Smooth muscle cell (in vitro differentiated cells): ENCODE data around the gene UNK. TPM values are rescaled to one million over a fixed set of nuclear protein-coding genes. Genes with fewer than 3 reads are reported as not detected.

Experiments used
- DNase-seq: peaks from one replicate; lab custom pipeline; 2025; ENCODE audit not compliant: unreplicated experiment; lab: John Stamatoyannopoulos, UW
- H2AFZ ChIP-seq: fragments of 200-600 bp; sonication (generic); 2 replicates; pipeline ENCODE4 v1.6.0; 2016; ENCODE audit warnings: antibody characterized with exemption, low read depth, mild to moderate bottlenecking
- H3F3A ChIP-seq: fragments of 200-600 bp; sonication (generic); 2 replicates; pipeline ENCODE4 v1.6.0; 2017; ENCODE audit warnings: antibody characterized with exemption, low read depth
- H3K27ac ChIP-seq: fragments of 200-600 bp; sonication (generic); 2 replicates; pipeline ENCODE4 v1.5.1; 2016; ENCODE audit warnings: low read depth, mild to moderate bottlenecking
- H3K27me3 ChIP-seq: fragments of 200-600 bp; sonication (generic); 2 replicates; pipeline ENCODE4 v1.6.1; 2016; ENCODE audit warnings: low read depth, mild to moderate bottlenecking
- H3K36me3 ChIP-seq: fragments of 200-600 bp; sonication (generic); 2 replicates; pipeline ENCODE4 v1.5.1; 2016; ENCODE audit warnings: low read depth
- H3K4me1 ChIP-seq: fragments of 200-600 bp; sonication (generic); 2 replicates; pipeline ENCODE4 v1.5.1; 2016; ENCODE audit warnings: low read depth
- H3K4me2 ChIP-seq: fragments of 200-600 bp; sonication (generic); 2 replicates; pipeline ENCODE4 v1.6.0; 2016; ENCODE audit warnings: mild to moderate bottlenecking
- H3K4me3 ChIP-seq: fragments of 200-600 bp; sonication (generic); 2 replicates; pipeline ENCODE4 v1.5.1; 2016; ENCODE audit warnings: mild to moderate bottlenecking
- H3K79me2 ChIP-seq: fragments of 200-600 bp; sonication (generic); 2 replicates; pipeline ENCODE4 v1.6.0; 2016; ENCODE audit warnings: low read depth, mild to moderate bottlenecking
- H3K9ac ChIP-seq: fragments of 200-600 bp; sonication (generic); 2 replicates; pipeline ENCODE4 v1.6.0; 2016; ENCODE audit warnings: low read depth
- H3K9me3 ChIP-seq: fragments of 200-600 bp; sonication (generic); replicated peaks from 2 replicates; pipeline ENCODE4 v1.5.1; 2016; ENCODE audit warnings: low read depth
- H4K20me1 ChIP-seq: fragments of 200-600 bp; sonication (generic); 2 replicates; pipeline ENCODE4 v1.6.0; 2016; ENCODE audit warnings: low read depth
- CTCF ChIP-seq: fragments of 200-600 bp; sonication (generic); IDR thresholded peaks from 2 replicates; pipeline ENCODE4 v1.5.1; 2017; ENCODE audit warnings: borderline replicate concordance, mild to moderate bottlenecking, antibody characterized with exemption; ENCODE audit not compliant: insufficient read depth, poor library complexity, severe bottlenecking
- WGBS: methylation state at CpG from one replicate; pipeline ENCODE4 v1.1.7; 2016; ENCODE audit warnings: low lambda C conversion rate; 5-methylcytosine and 5-hydroxymethylcytosine counted together
- polyA plus RNA-seq: library from polyadenylated mRNA; unstranded; fragments of >200 nt; fragmentation: Nextera tagmentation; extraction: Ambion mirVana; gene quantifications from 2 replicates; pipeline ENCODE4 v1.2.1, GENCODE V29; 2016
- total RNA-seq: library from RNA; depleted of rRNA; stranded (reverse); fragments of >200 nt; gene quantifications from 2 replicates; pipeline ENCODE4 v1.2.3, GENCODE V29; 2014

Gene UNK
- total and polyA plus RNA-seq, 2 experiments from 2014 or later = 26.8 to 39.5 TPM

DNA sequence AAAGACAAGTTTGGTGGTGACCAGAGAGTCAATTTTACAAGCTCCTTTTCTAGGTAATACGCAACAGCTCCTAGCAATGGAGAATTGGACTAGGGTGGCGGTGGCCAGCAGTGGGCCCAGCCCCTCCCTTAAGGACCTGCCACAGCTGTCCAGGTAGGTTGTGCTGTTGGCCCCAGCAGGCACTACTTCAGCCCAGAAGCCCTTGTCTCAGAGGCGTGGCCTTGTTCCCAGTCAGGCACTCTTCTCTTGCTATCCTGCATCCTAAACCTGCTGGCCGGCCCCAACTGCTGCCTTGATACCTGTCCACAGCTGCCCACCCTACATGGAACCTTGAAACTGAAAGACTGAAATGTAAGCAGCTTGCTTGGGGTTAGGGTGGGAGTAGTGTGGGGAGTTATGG, 18.6 kb upstream of the UNK start:
- no peaks in the 10 kb centered on the region for H3K9me3 ChIP-seq
- no peak for DNase-seq
- WGBS = 90% methylated on average over 4 of the region's 4 CpGs
- no peaks in the 10 kb centered on the region for H3K27me3 ChIP-seq
- H3K4me1 ChIP-seq = peaks cover 8% of the 10 kb centered on the region
- no peak for TF ChIP-seq CTCF
- H2AFZ ChIP-seq = no peak overlapping the region
- H3K4me3 ChIP-seq = no peak overlapping the region
- H3K79me2 ChIP-seq = no peaks in the 10 kb centered on the region
- no peak overlapping the region for H3K27ac ChIP-seq
- peaks cover 5% of the 10 kb centered on the region for H3F3A ChIP-seq
- no peaks in the 10 kb centered on the region for H4K20me1 ChIP-seq
- no peak overlapping the region for H3K4me2 ChIP-seq
- no peak overlapping the region for H3K9ac ChIP-seq
- no peaks in the 10 kb centered on the region for H3K36me3 ChIP-seq

GRCh38 chr17:75767881-75768280, 16.7 kb upstream of the UNK start:
- H3K4me2 ChIP-seq = no peak overlapping the region
- H3K9me3 ChIP-seq = no peaks in the 10 kb centered on the region
- no peaks in the 10 kb centered on the region for H3K36me3 ChIP-seq
- no peaks in the 10 kb centered on the region for H3K27me3 ChIP-seq
- no peak overlapping the region for H3K4me3 ChIP-seq
- no peaks in the 10 kb centered on the region for H4K20me1 ChIP-seq
- H3F3A ChIP-seq = peaks cover 5% of the 10 kb centered on the region
- H2AFZ ChIP-seq = no peak overlapping the region
- DNase-seq = no peak
- H3K79me2 ChIP-seq = no peaks in the 10 kb centered on the region
- TF ChIP-seq CTCF = no peak
- WGBS = 90% methylated on average over 8 of the region's 8 CpGs
- H3K9ac ChIP-seq = no peak overlapping the region
- peaks cover 8% of the 10 kb centered on the region for H3K4me1 ChIP-seq
- no peak overlapping the region for H3K27ac ChIP-seq

- no peak overlapping the region for H3K27ac ChIP-seq
- no peaks in the 10 kb centered on the region for H4K20me1 ChIP-seq
- no peaks in the 10 kb centered on the region for H3K27me3 ChIP-seq
- no peak overlapping the region for H3K4me2 ChIP-seq
- no peak for TF ChIP-seq CTCF
- WGBS = 93% methylated on average over 3 of the region's 3 CpGs
- no peak for DNase-seq
- no peak overlapping the region for H2AFZ ChIP-seq
- H3F3A ChIP-seq = peaks cover 5% of the 10 kb centered on the region
- no peak overlapping the region for H3K4me3 ChIP-seq
- no peaks in the 10 kb centered on the region for H3K79me2 ChIP-seq
- no peak overlapping the region for H3K9ac ChIP-seq
- H3K9me3 ChIP-seq = no peaks in the 10 kb centered on the region
- H3K36me3 ChIP-seq = no peaks in the 10 kb centered on the region
- no peaks in the 10 kb centered on the region for H3K4me1 ChIP-seq
Observed at GRCh38 chr17:75769536-75769935, 15.1 kb upstream of the UNK start.
